Esophagus squamous epithelium (tissue), 5 donors: ENCODE measurements around the gene PPY. TPM values are rescaled to one million over a fixed set of nuclear protein-coding genes. Genes with fewer than 3 reads are reported as not detected.
"Not testable (repeated sequence)": the region's sequence is repeated elsewhere in the genome, so short reads cannot be mapped to it uniquely, and the experiment has no call there.

Experiments
- DNase-seq: peaks from one replicate; lab custom pipeline; 2025; lab: John Stamatoyannopoulos, UW
- H3K27ac ChIP-seq, 4 donors: fragments of 200-600 bp; sonication (generic); one replicate each; pipeline ENCODE4 v1.5.1; 2016 to 2019; ENCODE audit warnings: mild to moderate bottlenecking in 1 of 4
- H3K27me3 ChIP-seq, 4 donors: fragments of 200-600 bp; sonication (generic); 1 replicate in 3 of 4; 2 replicates in 1 of 4; pipeline versions ENCODE4 v1.5.1 to v1.6.0; 2017 to 2021; ENCODE audit warnings: antibody characterized with exemption in 1 of 4
- H3K36me3 ChIP-seq, 3 donors: fragments of 200-600 bp; sonication (generic); one replicate each; pipeline ENCODE4 v1.5.1; 2016 to 2019
- H3K4me1 ChIP-seq, 3 donors: fragments of 200-600 bp; sonication (generic); one replicate each; pipeline ENCODE4 v1.5.1; 2017 to 2019
- H3K4me3 ChIP-seq, 4 donors: fragments of 200-600 bp; sonication (generic); 1 replicate in 3 of 4; 2 replicates in 1 of 4; pipeline ENCODE4 v1.5.1; 2016 to 2019; ENCODE audit warnings: mild to moderate bottlenecking in 2 of 4, moderate library complexity in 1 of 4
- H3K9me3 ChIP-seq, 3 donors: fragments of 200-600 bp; sonication (generic); one replicate each; pipeline ENCODE4 v1.5.1; 2016 to 2019
- POLR2A ChIP-seq, 4 donors: fragments of 450-650 bp; IDR thresholded peaks; one replicate each; pipeline ENCODE4 v1.6.1; 2017; ENCODE audit warnings: antibody characterized with exemption in 4 of 4, mild to moderate bottlenecking in 4 of 4, moderate library complexity in 3 of 4
- WGBS, 2 donors: methylation state at CpG; one replicate each; pipeline ENCODE4 v1.1.5; 2018; 5-methylcytosine and 5-hydroxymethylcytosine counted together
- intact Hi-C: fragments of 100-400 bp; cut with DNase I; formaldehyde crosslinking; loops from one replicate; pipeline ENCODE4 v1.15.0; 2022
- total RNA-seq, 4 donors: library from RNA; depleted of rRNA; stranded (reverse); fragments of >200 nt; gene quantifications; one replicate each; pipeline ENCODE4 v1.1.0, GENCODE V29; 2016
- TF ChIP-seq, protein P1 (sequence below), 6 experiments: fragments of 450-650 bp in 4 of 6; fragments of 200-600 bp in 2 of 6; sonication (generic) in 2 of 6; IDR thresholded peaks; one replicate each; pipeline ENCODE4 v1.5.1; 2016 to 2019; ENCODE audit warnings: antibody characterized with exemption in 6 of 6, mild to moderate bottlenecking in 4 of 6, moderate library complexity in 4 of 6
- donor health status: DM: yes; HTN: yes; CAD: no.

PPY gene
- total RNA-seq, 4 donors from 2014 or later: not detected

DNA sequence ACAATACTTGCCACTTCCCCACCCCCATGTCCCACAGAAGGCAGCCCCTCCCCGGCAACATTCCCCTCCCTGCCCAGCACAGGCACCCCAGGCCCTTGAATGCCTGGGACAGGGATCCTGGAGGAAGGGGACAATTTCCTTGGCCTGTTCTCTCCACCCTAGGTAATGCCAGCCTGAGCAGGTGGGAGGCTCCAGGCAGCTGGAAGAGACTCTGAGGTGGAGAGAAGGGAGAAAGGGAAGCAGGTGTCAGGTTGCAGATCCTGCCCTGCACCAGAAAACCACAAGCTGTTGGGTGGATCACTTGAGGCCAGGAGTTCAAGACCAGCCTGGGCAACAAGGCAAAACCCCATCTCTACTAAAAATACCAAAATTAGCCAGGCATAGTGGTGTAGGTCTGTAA is 43.8 kb downstream of the PPY start:
- H3K27ac ChIP-seq: no peak overlapping the region
- no peaks in the 10 kb centered on the region for H3K9me3 ChIP-seq
- intact Hi-C loops: no loop called here
- no peak for DNase-seq
- H3K36me3 ChIP-seq: no peaks in the 10 kb centered on the region
- H3K4me3 ChIP-seq: no peak overlapping the region
- peaks cover 0 to 16% (median 0%) of the 10 kb centered on the region in 4 donors for H3K27me3 ChIP-seq
- H3K4me1 ChIP-seq: peaks cover 5 to 38% (median 17%) of the 10 kb centered on the region in 3 donors
- TF ChIP-seq, protein P1, sequence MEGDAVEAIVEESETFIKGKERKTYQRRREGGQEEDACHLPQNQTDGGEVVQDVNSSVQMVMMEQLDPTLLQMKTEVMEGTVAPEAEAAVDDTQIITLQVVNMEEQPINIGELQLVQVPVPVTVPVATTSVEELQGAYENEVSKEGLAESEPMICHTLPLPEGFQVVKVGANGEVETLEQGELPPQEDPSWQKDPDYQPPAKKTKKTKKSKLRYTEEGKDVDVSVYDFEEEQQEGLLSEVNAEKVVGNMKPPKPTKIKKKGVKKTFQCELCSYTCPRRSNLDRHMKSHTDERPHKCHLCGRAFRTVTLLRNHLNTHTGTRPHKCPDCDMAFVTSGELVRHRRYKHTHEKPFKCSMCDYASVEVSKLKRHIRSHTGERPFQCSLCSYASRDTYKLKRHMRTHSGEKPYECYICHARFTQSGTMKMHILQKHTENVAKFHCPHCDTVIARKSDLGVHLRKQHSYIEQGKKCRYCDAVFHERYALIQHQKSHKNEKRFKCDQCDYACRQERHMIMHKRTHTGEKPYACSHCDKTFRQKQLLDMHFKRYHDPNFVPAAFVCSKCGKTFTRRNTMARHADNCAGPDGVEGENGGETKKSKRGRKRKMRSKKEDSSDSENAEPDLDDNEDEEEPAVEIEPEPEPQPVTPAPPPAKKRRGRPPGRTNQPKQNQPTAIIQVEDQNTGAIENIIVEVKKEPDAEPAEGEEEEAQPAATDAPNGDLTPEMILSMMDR (IDR thresholded peaks at IDR 0.05): no peak
- TF ChIP-seq POLR2A (IDR thresholded peaks at IDR 0.05): no peak
- WGBS, 2 donors: no CpG with 5 or more reads among the region's 1 CpG

DNA sequence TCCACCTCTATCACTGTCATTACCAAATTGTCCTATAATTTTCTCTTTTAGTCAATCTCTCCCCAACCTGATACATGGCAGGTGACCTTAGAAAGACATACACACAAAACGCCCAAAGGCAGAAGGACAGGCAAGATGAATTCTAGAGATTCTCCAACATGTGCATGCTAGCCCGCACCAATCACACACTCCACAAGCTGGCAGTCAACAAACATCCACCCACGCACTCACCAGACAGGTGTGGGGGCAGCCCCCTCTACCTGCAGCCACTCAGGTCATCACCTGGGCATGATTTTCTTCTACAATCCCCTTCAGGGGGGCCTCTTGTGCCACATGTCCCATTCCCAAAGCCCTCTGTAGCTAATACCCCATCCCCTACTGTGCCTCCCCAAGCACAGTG is 44.4 kb downstream of the PPY start:
- no peaks in the 10 kb centered on the region for H3K9me3 ChIP-seq
- DNase-seq: no peak
- peaks cover 0 to 15% (median 0%) of the 10 kb centered on the region in 4 donors for H3K27me3 ChIP-seq
- intact Hi-C loops: no loop called here
- peaks cover 5 to 38% (median 17%) of the 10 kb centered on the region in 3 donors for H3K4me1 ChIP-seq
- H3K27ac ChIP-seq: no peak overlapping the region
- WGBS, 2 donors: 33 to 40% methylated on average over 3 of the region's 3 CpGs
- TF ChIP-seq, protein P1 (IDR thresholded peaks at IDR 0.05): no peak
- TF ChIP-seq POLR2A (IDR thresholded peaks at IDR 0.05): no peak
- no peak overlapping the region for H3K4me3 ChIP-seq
- H3K36me3 ChIP-seq: no peaks in the 10 kb centered on the region

DNA sequence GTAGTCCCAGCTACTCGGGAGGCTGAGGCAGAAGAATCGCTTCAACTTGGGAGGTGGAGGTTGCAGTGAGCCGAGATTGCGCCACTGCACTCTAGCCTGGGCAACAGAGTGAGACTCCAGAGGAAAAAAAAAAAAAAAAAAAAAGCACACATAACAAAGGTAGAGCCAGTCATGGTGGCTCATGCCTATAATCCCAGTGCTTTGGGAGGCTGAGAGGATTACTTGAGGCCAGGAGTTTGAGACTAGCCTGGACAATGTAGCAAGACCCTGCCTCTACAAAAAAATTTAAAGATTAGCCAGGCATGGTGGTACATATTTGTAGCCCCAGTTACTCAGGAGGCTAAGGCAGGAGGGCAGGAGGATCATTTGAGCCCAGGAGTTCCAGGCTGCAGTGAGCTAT is 47.8 kb downstream of the PPY start:
- H3K36me3 ChIP-seq, DNase-seq, H3K27ac ChIP-seq, intact Hi-C loops, H3K9me3 ChIP-seq, H3K4me3 ChIP-seq, H3K27me3 ChIP-seq: not testable (repeated sequence)
- whole genome bisulfite sequencing, 2 donors: 76 to 79% methylated on average over 3 to 4 of the region's 4 CpGs
- H3K4me1 ChIP-seq: peaks cover 0 to 20% (median under 1%) of the 10 kb centered on the region in 3 donors

DNA sequence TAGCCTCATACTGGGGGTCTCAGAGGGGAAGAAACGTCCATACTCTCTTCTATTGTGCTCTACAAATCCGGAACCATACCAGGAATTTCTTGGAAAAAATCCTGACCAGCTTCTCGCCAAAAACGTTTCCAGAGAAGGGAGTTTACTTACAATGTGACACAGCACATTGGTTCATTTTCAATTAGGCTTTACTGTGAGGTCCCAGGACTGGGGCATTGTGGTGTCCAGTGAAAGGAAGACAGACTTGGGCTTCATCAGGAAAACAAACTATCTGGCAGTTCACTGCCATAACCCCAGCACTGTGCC is 49.7 kb downstream of the PPY start:
- Histone ChIP-seq H3K4me3 (no peak overlapping the region), H3K9me3 (no peaks in the 10 kb centered on the region), H3K27me3 (no peaks in the 10 kb centered on the region), H3K4me1 (peaks cover 0 to under 1% (median 0%) of the 10 kb centered on the region in 3 donors), H3K36me3 (no peaks in the 10 kb centered on the region), H3K27ac (no peak overlapping the region)
- TF ChIP-seq POLR2A (IDR thresholded peaks at IDR 0.05): no peak
- TF ChIP-seq, protein P1 (IDR thresholded peaks at IDR 0.05): no peak
- no peak for DNase-seq
- intact Hi-C loops: no loop called here
- WGBS, 2 donors: 38 to 54% methylated on average over 4 of the region's 4 CpGs

DNA sequence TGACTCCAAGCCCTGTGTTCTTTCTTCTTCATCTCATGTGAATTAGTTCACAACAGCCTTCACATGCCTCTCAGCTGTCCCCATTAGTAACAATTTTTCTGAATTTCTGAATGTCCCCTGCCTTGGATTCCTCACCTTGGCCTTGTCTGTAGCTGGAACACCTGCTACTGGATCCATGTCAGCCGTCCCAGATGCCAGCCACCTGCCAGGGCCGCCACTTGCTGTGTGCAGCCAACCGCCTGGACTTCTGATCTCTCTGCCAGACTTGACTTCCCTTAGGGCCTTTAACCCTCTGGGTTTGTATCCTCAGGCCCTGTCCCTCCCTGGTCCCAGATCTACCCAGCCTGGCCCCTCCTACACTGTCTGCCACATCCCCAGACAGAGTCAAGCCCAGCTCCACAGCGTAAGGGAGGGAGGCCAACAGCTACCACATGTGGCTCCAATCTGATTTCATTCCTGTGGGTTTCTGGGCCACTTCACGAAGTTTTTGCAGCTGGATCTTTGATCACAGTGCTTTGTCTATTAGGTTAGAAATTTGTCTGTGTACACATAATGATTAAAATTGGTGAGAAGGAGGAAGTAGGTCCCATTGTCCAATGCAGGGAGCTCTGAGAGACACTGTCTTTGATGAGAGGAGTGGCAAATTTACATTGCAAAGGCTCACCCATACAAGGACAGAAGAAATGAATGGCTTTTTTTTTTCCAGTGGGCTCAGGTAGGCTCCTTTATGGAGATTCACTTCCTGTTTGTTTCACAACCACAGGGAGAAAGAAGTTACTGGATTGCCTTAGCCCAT is 50.2 kb downstream of the PPY start:
- Histone ChIP-seq H3K4me3 (no peak overlapping the region), H3K27ac (no peak overlapping the region), H3K4me1 (no peaks in the 10 kb centered on the region), H3K27me3 (no peaks in the 10 kb centered on the region), H3K9me3 (no peaks in the 10 kb centered on the region), H3K36me3 (no peaks in the 10 kb centered on the region)
- DNase-seq: no peak
- intact Hi-C loops: no loop called here
- TF ChIP-seq POLR2A (IDR thresholded peaks at IDR 0.05): no peak
- TF ChIP-seq, protein P1 (IDR thresholded peaks at IDR 0.05): no peak
- WGBS, 2 donors: 79 to 93% methylated on average over 4 to 5 of the region's 5 CpGs

Other genes starting within 250 kb of the PPY start
- gene SOST, start 183.7 kb downstream of the PPY start, total RNA-seq: under 1 TPM in 1 of 4 donors, not detected in 3; 0.49 TPM
- 10 to 100 TPM; 33.7 to 58.4 (median 36.8) TPM for gene DUSP3, start 163.5 kb downstream of the PPY start, total RNA-seq
- under 1 TPM in 1 of 4 donors, not detected in 3; 0.13 TPM for gene CFAP97D1, start 162.0 kb downstream of the PPY start, total RNA-seq
- 10 to 100 TPM in 1 of 4 donors, 1 to 10 TPM in 3; 5.9 to 15.8 (median 9.0) TPM for gene MPP3, start 109.3 kb downstream of the PPY start, total RNA-seq
- gene CD300LG, start 95.3 kb downstream of the PPY start, total RNA-seq: 1 to 10 TPM in 2 of 4 donors, under 1 TPM in 2; 0.30 to 2.3 (median 0.94) TPM
- 1 to 10 TPM in 1 of 4 donors, under 1 TPM in 3; 0.18 to 3.6 (median 0.54) TPM for gene MPP2, start 34.9 kb downstream of the PPY start, total RNA-seq
- not detected for gene PYY, start 11.5 kb upstream of the PPY start, total RNA-seq
- gene NAGS, start 62.1 kb upstream of the PPY start, total RNA-seq: 1 to 10 TPM in 3 of 4 donors, under 1 TPM in 1; 0.64 to 2.7 (median 2.1) TPM
- gene TMEM101, start 72.5 kb upstream of the PPY start, total RNA-seq: 10 to 100 TPM; 20.6 to 40.8 (median 34.1) TPM
- 10 to 100 TPM; 27.3 to 44.3 (median 36.9) TPM for gene LSM12, start 124.2 kb upstream of the PPY start, total RNA-seq
- 10 to 100 TPM; 10.3 to 23.3 (median 17.2) TPM for gene G6PC3, start 128.3 kb upstream of the PPY start, total RNA-seq
- 100 to 1,000 TPM in 1 of 4 donors, 10 to 100 TPM in 3; 31.1 to 135 (median 68.0) TPM for gene HDAC5, start 181.2 kb upstream of the PPY start, total RNA-seq
- 1 to 10 TPM; 1.9 to 4.7 (median 4.0) TPM for gene HROB, start 199.5 kb upstream of the PPY start, total RNA-seq
- under 1 TPM in 1 of 4 donors, not detected in 3; 0.11 TPM for gene ASB16, start 228.2 kb upstream of the PPY start, total RNA-seq
- 10 to 100 TPM; 14.6 to 25.5 (median 21.6) TPM for gene TMUB2, start 244.5 kb upstream of the PPY start, total RNA-seq